Testis (tissue), 2 donors: ENCODE results near the gene NRL.

Source experiments
- POLR2A ChIP-seq: fragments of 450-650 bp; IDR thresholded peaks from one replicate; pipeline ENCODE4 v1.6.1; 2017; ENCODE audit warnings: antibody characterized with exemption, mild to moderate bottlenecking, moderate library complexity
- TF ChIP-seq, protein P1 (sequence below), 3 experiments: fragments of 450-650 bp in 2 of 3; fragments of 200-600 bp in 1 of 3; sonication (generic) in 1 of 3; IDR thresholded peaks; one replicate each; pipeline ENCODE4 v1.5.1; 2016 to 2019; ENCODE audit warnings: antibody characterized with exemption in 3 of 3, mild to moderate bottlenecking in 2 of 3, moderate library complexity in 1 of 3

- TF ChIP-seq, protein P1, sequence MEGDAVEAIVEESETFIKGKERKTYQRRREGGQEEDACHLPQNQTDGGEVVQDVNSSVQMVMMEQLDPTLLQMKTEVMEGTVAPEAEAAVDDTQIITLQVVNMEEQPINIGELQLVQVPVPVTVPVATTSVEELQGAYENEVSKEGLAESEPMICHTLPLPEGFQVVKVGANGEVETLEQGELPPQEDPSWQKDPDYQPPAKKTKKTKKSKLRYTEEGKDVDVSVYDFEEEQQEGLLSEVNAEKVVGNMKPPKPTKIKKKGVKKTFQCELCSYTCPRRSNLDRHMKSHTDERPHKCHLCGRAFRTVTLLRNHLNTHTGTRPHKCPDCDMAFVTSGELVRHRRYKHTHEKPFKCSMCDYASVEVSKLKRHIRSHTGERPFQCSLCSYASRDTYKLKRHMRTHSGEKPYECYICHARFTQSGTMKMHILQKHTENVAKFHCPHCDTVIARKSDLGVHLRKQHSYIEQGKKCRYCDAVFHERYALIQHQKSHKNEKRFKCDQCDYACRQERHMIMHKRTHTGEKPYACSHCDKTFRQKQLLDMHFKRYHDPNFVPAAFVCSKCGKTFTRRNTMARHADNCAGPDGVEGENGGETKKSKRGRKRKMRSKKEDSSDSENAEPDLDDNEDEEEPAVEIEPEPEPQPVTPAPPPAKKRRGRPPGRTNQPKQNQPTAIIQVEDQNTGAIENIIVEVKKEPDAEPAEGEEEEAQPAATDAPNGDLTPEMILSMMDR (IDR thresholded peaks at IDR 0.05): no peak
- TF ChIP-seq POLR2A: no peak
Measured at GRCh38 chr14:24058951-24059475, 55.7 kb downstream of the NRL start.
